ENCODE data around the gene TTC1.
"Not testable (repeated sequence)": the region's sequence is repeated elsewhere in the genome, so short reads cannot be mapped to it uniquely, and the experiment has no call there.

TTC1 gene

DNA sequence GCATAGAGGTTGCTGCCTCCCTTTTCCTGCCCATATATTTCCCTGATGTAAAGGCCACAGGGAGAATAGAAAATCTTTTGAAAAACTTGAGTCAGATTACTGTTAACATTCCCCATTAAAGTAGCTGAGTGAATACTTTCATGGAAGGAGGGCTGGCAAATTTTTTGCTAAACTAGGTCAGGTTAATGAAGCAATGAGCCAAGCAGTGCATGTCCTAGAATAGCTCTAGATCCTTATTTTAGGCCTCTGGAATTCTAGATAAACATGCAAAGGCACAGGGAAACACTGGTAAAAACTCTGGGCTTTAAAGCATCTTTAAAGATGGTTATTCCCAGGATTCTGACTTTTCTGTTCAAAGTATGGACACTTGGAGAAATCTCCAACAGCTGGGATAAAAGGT lies 27.9 kb downstream of the TTC1 start:
- DNase-seq (ENCODE audit: insufficient read length, low spot score), result no peak
- no peak for FAIRE-seq

DNA sequence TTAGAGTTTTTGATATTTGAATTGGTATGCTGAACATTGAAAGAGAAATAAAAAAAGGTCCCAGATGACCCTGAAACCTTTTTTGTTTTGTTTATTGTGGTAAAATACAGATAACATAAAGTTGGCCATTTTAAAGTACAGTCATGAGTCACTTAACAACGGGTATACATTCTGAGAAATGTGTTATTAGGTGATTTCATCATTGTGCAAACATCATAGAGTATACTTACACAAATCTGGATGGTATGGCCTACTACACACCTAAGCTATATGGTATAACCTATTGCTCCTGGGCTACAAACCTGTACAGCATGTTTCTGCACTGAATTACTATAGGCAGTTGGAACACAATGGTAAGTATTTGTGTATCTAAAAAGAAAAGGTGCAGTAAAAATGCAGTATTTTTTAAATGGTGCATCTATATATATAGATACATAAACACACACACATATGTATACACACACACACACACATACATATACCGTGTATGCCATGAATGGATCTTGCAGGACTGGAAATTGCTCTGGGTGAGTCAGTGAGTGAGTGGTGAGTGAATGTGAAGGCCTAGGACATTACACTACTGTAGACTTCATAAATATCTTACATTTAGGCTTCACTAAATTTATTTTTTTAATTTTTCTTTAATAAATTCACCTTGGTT lies 31.0 kb downstream of the TTC1 start:
- FAIRE-seq, result no peak
- DNase-seq (ENCODE audit: insufficient read length, low spot score), result no peak

DNA sequence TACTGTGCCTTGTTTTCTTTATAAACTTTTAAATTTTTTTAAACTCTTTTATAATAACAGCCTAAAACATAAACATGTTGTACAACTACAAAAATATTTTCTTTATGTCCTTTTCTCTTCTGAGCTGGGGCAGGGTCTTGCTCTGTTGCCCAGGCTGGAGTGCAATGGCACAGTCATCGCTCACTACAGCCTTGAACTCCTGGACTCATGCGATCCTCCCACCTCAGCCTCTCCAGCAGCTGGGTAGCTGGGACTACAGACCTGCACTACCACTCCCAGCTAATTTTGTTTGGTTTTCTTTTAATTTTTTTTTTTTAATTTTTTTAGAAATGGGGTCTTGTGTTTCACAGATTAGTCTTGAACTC lies 31.5 kb downstream of the TTC1 start:
- FAIRE-seq (no peak), DNase-seq (ENCODE audit: insufficient read length, low spot score) (no peak)

DNA sequence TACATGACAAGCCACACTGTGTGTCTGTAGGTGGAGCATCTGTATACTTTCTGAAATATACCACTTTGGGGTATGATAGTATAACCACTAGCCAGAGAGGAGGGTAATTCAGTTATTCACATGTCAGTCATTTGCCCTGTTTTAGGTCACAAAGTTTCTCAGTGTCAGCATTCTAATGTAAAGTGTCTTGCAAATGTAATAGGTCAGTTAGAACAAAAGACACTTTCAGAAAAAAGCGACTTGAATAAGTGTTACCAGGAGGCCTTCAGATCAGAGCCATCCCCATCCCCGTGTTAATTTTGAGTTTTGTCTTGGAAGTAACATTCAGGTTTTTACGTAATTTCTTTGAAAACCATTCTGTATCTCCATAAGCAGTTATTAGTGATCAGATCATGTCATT lies 33.7 kb downstream of the TTC1 start:
- DNase-seq (ENCODE audit: insufficient read length, low spot score) (no peak), FAIRE-seq (no peak)

DNA sequence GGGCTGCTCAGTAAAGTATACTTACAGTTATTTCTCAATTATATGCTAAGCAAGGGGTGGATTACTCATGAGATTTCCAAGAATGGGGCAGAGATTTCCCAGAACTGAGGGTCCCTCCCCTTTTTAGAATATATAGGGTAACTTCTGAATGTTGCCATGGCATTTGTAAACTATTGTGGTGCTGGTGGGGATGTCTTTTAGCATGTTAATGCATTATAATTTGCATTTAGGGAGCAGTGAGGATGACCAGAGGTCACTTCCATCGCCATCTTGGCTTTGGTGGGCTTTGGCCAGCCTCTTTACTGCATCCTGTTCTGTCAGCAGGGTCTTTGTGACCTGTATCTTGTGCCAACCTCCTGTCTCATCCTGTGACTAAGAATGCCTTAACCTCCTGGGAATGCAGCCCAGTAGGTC lies 35.5 kb downstream of the TTC1 start:
- no peak for FAIRE-seq
- DNase-seq (ENCODE audit: insufficient read length, low spot score), result no peak

DNA sequence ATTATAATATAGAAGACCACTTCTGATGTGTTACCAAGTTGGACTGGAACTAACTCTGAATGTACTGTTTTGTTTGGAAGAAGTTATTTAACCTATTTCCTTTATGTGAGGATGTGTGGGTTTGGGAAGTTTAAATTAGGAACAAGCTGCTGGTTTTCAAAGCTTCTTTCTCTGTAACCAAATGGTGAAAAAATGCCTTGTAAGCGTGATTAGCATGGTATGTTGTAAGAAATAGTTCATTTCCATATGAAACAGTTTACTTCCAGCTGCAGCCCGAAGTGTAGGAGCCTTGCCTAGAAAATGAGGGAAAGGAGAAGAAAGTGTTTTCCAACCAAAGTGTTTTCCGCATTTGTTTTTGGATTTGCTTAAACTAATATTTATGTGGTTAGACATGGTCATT lies 36.0 kb downstream of the TTC1 start:
- FAIRE-seq, result no peak
- DNase-seq (ENCODE audit: insufficient read length, low spot score), result no peak

DNA sequence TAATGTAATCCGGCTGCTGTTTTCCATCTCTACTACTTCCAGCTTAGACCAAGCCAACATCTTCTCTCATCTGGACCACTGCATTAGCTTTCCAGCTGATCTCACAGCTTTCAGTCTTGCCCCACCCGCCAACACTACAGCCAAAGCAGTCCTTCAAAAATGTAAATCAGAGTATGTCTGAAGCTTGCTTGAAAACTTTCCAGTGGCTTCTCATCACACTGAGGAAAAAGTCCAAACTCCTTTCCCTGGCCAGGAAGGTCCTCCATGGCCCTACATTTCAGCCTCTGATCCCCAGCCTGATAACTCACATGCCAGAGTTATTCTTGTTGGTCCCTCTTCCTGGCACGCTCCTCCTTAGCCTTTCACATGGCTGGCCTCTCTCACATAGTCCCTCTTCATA lies 38.5 kb downstream of the TTC1 start:
- DNase-seq (ENCODE audit: insufficient read length, low spot score) (no peak), FAIRE-seq (no peak)

DNA sequence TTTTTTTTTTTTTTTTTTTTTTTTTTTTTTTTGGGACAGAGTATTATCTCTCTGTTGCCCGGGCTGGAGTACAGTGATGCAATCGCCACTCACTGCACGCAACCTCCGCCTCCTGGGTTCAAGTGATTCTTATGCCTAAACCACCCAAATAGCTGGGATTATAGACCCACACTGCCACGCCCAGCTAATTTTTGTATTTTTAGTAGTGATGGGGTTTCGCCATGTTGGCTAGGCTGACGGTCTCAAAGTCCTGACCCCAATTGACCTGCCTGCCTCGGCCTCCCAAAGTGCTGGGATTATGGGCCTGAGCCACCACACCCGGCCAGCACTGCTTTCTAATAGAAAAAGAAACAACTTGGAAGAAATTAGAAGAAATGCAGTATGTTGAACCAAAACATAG lies 39.2 kb downstream of the TTC1 start:
- FAIRE-seq, result no peak
- no peak for DNase-seq (ENCODE audit: insufficient read length, low spot score)

DNA sequence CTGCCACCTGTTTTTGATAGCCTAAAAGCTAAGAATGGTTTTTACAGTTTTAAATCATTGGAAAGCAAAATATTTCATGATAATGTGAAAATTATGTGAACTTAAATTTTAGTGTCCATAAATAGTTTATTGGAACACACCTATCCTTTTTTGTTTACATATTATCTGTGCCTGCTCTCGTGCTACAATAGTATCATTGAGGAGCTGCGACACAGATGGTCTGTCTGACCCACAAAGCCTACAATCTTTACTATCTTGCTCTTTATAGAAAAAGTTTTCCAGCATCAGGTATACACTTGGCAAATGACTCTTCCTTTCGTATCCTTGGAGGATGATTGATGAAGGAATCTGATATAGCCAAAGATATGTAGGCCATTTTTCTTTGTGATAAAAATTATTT lies 40.2 kb downstream of the TTC1 start:
- DNase-seq (ENCODE audit: insufficient read length, low spot score), result no peak
- FAIRE-seq, result no peak

DNA sequence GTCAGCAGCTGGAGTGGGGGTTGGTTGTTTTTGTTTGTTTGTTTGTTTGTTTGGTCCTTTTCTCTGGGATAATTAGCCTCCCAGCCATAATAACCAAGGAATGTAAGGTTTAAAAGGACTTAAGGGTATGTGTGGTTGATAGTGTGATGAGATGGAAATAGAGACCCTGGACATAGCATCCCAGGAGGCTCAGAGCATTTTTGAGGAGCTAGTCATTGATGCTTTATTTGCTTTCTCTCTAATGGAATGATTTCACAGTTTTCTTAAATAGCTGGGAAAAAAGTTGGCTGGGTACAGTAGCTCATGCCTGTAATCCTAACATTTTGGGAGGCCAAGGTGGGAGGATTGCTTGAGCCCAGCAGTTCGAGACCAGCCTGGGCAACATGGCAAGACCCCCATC lies 45.1 kb downstream of the TTC1 start:
- no peak for FAIRE-seq
- DNase-seq (ENCODE audit: insufficient read length, low spot score), result no peak

DNA sequence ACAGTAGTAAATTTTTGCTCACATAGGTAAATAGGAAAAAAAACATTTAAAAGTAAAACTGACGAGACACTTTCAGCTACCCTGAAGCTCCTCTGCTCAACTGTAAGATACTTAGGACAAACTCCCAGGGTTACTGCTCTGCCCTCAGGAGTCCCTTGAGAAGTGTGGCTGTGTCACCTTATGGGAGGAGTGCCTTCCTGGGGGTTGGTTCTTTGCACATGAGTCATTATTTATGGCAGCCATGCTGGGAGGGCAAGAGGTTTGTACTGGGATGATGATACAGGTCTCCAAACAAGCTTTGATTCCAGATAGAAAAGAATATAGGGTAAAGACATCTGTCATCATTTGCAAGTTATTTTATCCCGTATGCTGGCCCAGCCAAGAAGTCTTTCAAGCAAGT lies 45.9 kb downstream of the TTC1 start:
- FAIRE-seq, result no peak
- DNase-seq (ENCODE audit: insufficient read length, low spot score), result peak; percentile 18

DNA sequence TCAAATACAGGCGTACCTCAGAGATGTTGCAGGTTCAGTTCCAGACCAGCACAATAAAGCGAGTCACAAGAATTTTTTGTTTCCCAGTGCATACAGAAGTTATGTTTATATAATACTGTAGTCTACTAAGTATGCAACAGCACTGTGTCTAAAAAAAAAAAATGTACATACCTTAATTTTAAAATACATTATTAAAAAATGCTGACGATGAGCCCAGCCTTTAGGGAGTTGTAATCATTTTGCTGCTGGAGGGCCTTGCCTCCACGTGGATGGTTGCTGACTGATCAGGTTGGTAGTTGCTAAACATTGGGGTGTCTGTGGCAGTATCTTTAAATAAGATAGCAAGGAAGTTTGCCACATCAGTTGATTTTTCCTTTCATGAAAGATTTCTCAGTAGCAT lies 48.3 kb downstream of the TTC1 start:
- FAIRE-seq (no peak), DNase-seq (ENCODE audit: insufficient read length, low spot score) (no peak)

DNA sequence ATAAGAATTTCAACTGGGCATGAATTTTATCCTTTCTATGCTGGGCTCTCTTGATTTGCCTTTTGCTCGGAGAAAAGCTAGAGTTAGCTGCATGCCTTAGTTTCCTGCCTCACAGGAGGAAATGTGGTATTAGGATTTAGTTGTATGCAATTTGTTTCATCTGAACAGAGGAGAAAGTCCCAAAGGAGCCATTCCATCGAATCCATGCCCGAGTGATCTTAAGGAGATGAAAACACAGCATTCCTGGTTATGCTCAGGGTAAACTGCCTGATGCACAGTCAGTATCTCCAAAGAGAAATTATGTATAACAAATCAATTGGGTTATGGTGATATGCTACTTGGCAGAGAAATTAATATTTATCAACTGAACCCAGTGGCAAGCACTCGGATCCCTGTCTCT lies 51.1 kb downstream of the TTC1 start:
- FAIRE-seq (no peak), DNase-seq (ENCODE audit: insufficient read length, low spot score) (no peak)

DNA sequence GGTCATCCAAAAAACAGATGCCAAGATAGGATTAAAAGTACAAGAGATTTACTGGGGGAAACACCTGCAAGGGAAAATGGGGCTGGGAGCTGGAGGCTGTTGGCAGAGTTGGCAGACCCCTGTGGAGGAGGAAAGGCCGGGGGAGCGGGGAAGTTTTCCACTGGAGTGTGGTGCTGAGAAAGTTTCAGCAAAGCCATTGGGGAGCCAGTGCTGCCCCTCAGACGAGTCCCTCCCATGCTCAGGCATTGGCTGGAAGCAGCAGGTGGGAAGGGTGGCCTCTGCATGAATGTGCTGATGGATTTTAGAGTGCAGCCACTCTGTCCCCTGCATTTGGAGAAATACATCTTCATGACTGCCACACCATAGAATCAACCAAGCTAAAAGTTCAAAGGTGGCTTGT lies 52.8 kb downstream of the TTC1 start:
- DNase-seq (ENCODE audit: insufficient read length, low spot score) (no peak), FAIRE-seq (no peak)

DNA sequence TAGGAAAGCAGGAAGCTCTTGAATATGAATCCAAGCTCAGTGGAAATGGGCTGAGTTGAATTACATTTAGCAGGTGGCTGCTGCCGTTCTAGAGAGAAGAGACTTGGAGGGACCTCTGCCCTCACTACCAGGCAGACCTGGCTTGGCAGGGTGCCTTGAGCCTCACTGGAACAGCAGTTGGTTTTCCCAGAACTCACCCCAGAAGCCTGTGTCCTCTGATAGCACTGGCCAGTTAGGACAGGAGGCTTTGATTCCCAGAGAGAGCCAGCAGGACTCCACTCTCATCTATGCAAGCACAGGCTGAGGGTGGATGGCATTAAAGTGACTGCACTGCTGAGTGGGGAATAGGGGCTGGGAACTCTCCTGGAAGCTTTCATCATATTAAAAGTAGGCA lies 55.5 kb downstream of the TTC1 start:
- FAIRE-seq (no peak), DNase-seq (ENCODE audit: insufficient read length, low spot score) (no peak)

DNA sequence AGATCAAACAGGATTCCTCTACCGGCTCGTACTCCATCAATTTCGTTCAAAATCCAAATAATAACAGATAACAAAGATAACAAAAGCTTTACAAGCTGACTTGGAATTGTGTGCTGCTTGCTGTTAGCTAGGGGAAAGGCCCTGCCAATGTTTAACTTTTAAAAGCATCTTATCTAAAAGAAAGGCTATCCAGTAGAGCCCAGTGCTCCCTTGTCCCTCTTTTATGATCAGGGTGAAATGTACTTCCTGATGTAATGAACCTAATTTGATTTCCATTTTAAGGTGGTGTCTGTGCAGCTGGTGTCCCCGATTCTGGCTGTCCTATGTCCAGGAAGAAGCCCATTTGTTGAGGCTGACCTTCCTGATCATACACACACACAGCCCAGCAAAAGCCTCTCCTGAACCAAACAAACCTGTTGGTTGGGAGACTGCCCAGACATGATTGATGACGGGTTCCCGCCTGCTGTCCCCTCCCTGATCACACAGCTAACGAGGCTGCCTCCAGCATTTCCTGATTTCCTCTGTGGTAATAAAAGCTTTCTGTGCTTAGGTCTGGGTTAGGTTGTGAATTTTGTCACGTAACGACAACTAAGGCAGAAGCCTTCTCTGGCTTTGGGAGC lies 56.2 kb downstream of the TTC1 start:
- DNase-seq (ENCODE audit: insufficient read length, low spot score), result no peak
- FAIRE-seq, result no peak

DNA sequence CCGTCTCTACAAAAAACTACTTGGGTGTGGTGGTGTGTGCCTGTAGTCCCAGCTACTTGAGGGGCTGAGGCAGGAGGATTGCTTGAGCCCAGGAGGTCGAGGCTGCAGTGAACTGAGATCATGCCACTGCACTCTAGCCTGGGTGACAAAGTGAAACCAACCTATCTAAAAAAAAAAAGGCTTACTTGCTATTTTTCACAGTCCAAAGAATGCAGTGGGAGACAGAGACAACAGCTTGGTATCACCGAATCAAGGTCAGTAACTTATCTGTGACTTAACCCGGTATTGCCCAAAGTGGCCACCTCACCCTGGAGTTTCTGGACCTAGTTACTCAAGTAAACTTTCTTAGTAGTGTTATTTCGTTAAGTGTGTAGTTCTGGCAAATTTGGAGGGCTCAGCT lies 60.2 kb downstream of the TTC1 start:
- not testable (repeated sequence) for DNase-seq (ENCODE audit: insufficient read length, low spot score); FAIRE-seq

DNA sequence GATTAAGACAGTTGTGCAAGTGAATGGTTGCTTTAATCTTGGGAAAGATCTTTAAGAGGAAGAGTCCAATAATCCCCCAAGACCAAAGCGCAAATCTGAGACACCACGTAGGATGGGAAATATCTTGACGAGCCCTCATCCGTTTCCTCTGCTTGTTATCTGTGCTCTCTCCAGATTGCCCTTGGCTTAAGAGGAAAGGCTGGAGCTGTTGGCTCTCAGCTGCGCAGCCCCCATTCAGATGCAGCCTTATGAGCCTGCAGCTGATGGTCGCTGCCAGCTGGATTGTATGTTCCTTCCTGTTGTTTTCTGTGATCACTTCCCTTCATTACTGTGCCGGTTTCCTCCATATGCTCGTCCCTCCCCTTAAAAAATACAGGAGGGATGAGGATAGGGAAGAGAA lies 62.6 kb downstream of the TTC1 start:
- FAIRE-seq (no peak), DNase-seq (ENCODE audit: insufficient read length, low spot score) (no peak)

DNA sequence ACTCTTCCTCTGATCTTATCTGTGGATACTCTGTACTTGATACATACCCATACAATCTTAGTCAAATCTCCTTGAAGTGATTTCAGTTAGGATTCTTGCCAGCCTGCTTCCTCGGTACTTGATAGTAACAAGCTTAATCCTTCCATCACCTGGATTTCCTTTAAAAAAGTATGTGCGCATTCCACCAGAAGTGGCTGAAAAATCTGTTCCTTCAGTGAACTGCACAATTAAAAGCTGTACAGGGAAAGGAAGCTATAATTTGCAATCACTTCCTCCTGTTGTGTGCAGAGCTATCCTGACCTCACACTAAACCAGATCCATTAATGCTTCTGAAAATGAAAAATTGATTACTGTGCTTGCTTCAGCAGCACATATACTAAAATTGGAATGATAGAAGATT lies 63.0 kb downstream of the TTC1 start:
- DNase-seq (ENCODE audit: insufficient read length, low spot score) (no peak), FAIRE-seq (no peak)

DNA sequence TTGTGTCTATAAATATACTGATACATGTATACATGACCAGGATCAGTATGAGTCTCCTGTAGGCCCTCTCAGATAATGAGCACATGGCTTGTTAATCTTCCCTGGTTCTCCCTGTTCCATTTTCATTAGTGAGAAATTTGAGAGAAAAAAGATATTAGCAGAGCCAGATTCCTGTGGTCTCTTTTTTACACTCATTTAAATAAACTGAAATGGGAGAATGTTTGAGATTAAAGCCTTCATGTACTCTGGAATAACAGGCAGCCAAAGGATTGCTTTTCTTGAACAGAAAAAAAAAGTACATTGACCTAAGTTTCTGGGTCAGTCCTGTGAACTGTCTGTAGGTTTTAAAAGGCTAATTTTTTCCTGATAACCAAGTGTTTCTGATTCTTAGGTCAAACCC lies 66.1 kb downstream of the TTC1 start:
- DNase-seq (ENCODE audit: insufficient read length, low spot score) (no peak), FAIRE-seq (no peak)

DNA sequence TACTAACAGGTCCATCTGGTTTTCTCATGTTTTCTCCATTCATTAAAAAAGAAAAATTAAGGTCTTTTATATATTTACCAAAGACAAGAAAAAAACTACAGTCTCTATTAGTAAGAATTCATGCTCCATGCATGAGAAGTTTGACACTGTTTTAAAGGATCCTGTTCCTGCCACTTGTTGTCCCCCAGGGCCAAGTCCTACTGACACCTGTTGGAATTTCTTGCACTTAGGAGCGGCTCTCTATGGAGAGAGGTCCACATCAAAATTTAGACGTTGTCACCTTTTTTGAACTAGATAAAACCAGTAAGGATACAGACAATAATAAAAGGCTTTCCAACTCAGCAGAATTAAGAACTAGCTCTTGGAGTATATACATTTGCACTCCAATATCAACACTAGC lies 68.1 kb downstream of the TTC1 start:
- FAIRE-seq (no peak), DNase-seq (ENCODE audit: insufficient read length, low spot score) (no peak)

DNA sequence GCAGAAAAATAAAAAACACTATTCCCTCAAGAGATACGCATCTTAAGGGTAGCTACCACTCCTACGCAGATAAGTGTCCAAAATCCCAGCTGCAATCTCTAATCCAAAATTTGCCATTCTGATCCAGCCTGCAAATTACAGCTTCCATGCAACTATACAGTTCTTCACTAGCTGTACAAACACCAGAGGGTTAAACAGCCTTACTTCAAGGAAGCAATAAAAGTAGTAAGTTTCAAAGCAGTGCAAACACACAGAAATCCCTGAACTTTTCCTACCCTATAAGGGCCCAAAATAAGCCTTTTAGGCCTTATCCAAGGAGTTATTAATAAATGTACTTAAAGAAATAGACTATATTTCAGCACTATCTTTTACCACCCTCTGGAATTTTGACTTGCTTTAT lies 70.8 kb downstream of the TTC1 start:
- DNase-seq (ENCODE audit: insufficient read length, low spot score) (no peak), FAIRE-seq (no peak)

DNA sequence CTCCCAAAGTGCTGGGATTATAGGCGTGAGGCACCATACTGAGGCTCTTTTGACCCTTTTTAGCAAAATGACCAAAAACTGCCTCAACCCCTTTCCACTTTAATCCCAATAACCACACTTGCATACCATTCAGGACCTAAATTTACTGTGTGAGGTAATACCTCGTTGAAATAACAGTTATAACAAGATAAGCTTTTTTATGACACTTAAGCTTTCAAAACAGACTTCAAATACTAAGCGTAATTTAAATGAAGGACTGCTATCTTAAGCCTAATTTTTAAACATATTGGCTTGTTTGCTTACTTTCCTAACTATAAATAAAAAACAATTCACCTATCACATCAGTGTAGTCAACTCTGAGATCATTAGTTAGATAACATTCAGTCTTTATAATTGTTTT lies 72.6 kb downstream of the TTC1 start:
- FAIRE-seq (no peak), DNase-seq (ENCODE audit: insufficient read length, low spot score) (no peak)

Data from HTR-8/SVneo (cell line).